NB4 (cell line): ENCODE measurements around the gene KIF16B.

Experiments
- DNase-seq: peaks from one replicate; pipeline ENCODE4 v3.0.0; 2010; ENCODE audit warnings: low read depth
- H3K4me3 ChIP-seq: one replicate; pipeline ENCODE4 v1.5.1; 2011; ENCODE audit warnings: mild to moderate bottlenecking, low read depth, low read length, moderate library complexity
- CTCF ChIP-seq: IDR thresholded peaks from one replicate; pipeline ENCODE4 v1.5.1; 2012; ENCODE audit warnings: low read depth, low read length
- MAX ChIP-seq: IDR thresholded peaks from 2 replicates; pipeline ENCODE4 v1.6.1; 2011; ENCODE audit warnings: low read depth, low read length
- MYC ChIP-seq: IDR thresholded peaks from 2 replicates; pipeline ENCODE4 v1.6.1; 2011; ENCODE audit warnings: low read depth, low read length
- POLR2A ChIP-seq: IDR thresholded peaks from 2 replicates; pipeline ENCODE4 v1.6.1; 2011; ENCODE audit warnings: mild to moderate bottlenecking; ENCODE audit not compliant: insufficient read length; ENCODE audit errors: extremely low read depth

The KIF16B gene

GRCh38 chr20:16390991-16391390 is 182.3 kb downstream of the KIF16B start:
- no peak for TF ChIP-seq MYC
- no peak for TF ChIP-seq MAX
- TF ChIP-seq CTCF: no peak
- no peak for TF ChIP-seq POLR2A
- no peak for DNase-seq
- no peak overlapping the region for H3K4me3 ChIP-seq

GRCh38 chr20:16388731-16389130 is 184.5 kb downstream of the KIF16B start:
- no peak for DNase-seq
- H3K4me3 ChIP-seq: no peak overlapping the region
- no peak for TF ChIP-seq POLR2A
- TF ChIP-seq MAX: no peak
- TF ChIP-seq CTCF: no peak
- no peak for TF ChIP-seq MYC

GRCh38 chr20:16387666-16388065 is 185.6 kb downstream of the KIF16B start:
- no peak overlapping the region for H3K4me3 ChIP-seq
- DNase-seq: peak; percentile 9
- TF ChIP-seq MYC: no peak
- TF ChIP-seq CTCF: no peak
- no peak for TF ChIP-seq POLR2A
- no peak for TF ChIP-seq MAX

- TF ChIP-seq CTCF: no peak
- no peak for DNase-seq
- no peak overlapping the region for H3K4me3 ChIP-seq
Measured at GRCh38 chr20:16385891-16386290, 187.4 kb downstream of the KIF16B start.

GRCh38 chr20:16385462-16385861 is 187.8 kb downstream of the KIF16B start:
- TF ChIP-seq MYC: no peak
- no peak for TF ChIP-seq POLR2A
- no peak for TF ChIP-seq CTCF
- no peak for TF ChIP-seq MAX
- H3K4me3 ChIP-seq: no peak overlapping the region
- no peak for DNase-seq

- no peak for DNase-seq
- H3K4me3 ChIP-seq: no peak overlapping the region
- no peak for TF ChIP-seq MAX
- no peak for TF ChIP-seq POLR2A
- TF ChIP-seq MYC: no peak
- no peak for TF ChIP-seq CTCF
Measured at GRCh38 chr20:16381444-16381843, 191.8 kb downstream of the KIF16B start.
